ENCODE results near the gene C6. TPM values are rescaled to one million over a fixed set of nuclear protein-coding genes. Genes with fewer than 3 reads are reported as not detected.

C6 gene
- total RNA-seq = not detected in 2 replicates

DNA sequence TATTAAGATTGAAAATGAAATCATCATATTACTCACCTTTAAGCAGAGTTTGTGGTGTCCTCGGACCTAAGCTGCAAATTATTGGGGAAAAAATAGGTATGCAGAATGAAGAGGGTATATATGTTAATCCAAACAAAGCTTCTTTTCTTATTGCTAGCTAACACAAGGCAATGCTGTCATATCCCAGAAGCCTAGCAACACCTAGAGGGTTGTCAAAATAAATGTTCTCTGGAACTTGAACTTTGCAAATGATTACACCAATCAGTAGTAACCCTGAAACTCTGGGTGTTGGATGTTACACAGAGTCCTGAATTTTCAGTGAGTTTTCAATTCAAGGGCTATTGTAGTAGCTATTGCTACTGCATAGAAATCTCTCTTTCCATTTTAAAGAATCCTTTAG is at the start of gene C6:
Gene C6 (minus strand): TSS at position 193 of the 400 bp plus-strand sequence. CDS start 10,302 bp downstream, outside the sequence.

Other genes with a start within 250 kb of the C6 start
- gene MROH2B, start 142.2 kb downstream of the C6 start, total RNA-seq = not detected in 2 replicates